GM12878 (cell line): ENCODE results near the gene B3GNT8. TPM values are rescaled to one million over a fixed set of nuclear protein-coding genes. Genes with fewer than 3 reads are reported as not detected.

Experiments
- ATAC-seq: fragments of 200-7000 bp; cut with Tn5 transposase; 3 replicates; pipeline ENCODE4 v1.9.1; 2020; ENCODE audit warnings: mild to moderate bottlenecking, moderate library complexity
- Bru-seq: library from RNA; stranded (reverse); fragments of 400-500 nt; gene quantifications from one replicate; lab custom pipeline; 2021; lab: Mats Ljungman, UMichigan
- BruChase-seq, 2 experiments: library from RNA; stranded (reverse); fragments of 400-500 nt; gene quantifications; one replicate each; lab custom pipeline; 2021; lab: Mats Ljungman, UMichigan
- BruUV-seq: library from RNA; stranded (reverse); fragments of 400-500 nt; replicated peaks from 2 replicates; lab custom pipeline; 2021; lab: Mats Ljungman, UMichigan
- CTCF ChIA-PET: fragments of 300-600 bp; sonication (Branson Sonifier 250); formaldehyde crosslinking; extraction: SDS; loops from one replicate; lab custom pipeline; 2021; ENCODE audit warnings: inconsistent platforms; lab: Yijun Ruan, JAX
- POLR2A ChIA-PET: fragments of 350-600 bp; formaldehyde crosslinking; extraction: SDS; loops from one replicate; lab custom pipeline; 2021; ENCODE audit warnings: inconsistent platforms; lab: Charles Lee
- RAD21 ChIA-PET: fragments of 300-600 bp; sonication (Branson Sonifier 250); formaldehyde crosslinking; loops from one replicate; lab custom pipeline; 2023; ENCODE audit warnings: antibody characterized with exemption; ENCODE audit not compliant: unreplicated experiment; lab: Charles Lee
- SMC1A ChIA-PET: fragments of 300-600 bp; sonication (Branson Sonifier 250); formaldehyde crosslinking; loops from one replicate; lab custom pipeline; 2023; ENCODE audit not compliant: unreplicated experiment, uncharacterized antibody; lab: Charles Lee
- DNase-seq: peaks from one replicate; pipeline ENCODE4 v3.0.0-alpha.2; 2011; ENCODE audit warnings: low read depth, low spot score
- FAIRE-seq: peaks from 3 replicates; lab custom pipeline; 2011; peaks lifted over from hg19 to GRCh38; lab: Jason Lieb, UNC
- H2AFZ ChIP-seq: 2 replicates; pipeline ENCODE4 v1.6.0; 2011; ENCODE audit warnings: low read depth, low read length, control low read depth; ENCODE audit not compliant: control insufficient read depth
- H3K27ac ChIP-seq: 2 replicates; pipeline ENCODE4 v1.5.1; 2011; ENCODE audit warnings: control low read depth; ENCODE audit not compliant: control insufficient read depth, insufficient read depth
- H3K27me3 ChIP-seq, 2 experiments: replicated peaks in 1 of 2; 2 replicates each; pipeline versions ENCODE4 v1.6.0 to v1.6.1; 2011; ENCODE audit warnings: low read length in 1 of 2; ENCODE audit not compliant: control insufficient read depth in 2 of 2, insufficient read depth in 2 of 2
- H3K36me3 ChIP-seq, 2 experiments: 2 replicates each; pipeline ENCODE4 v1.5.1; 2011; ENCODE audit warnings: low read length in 1 of 2; ENCODE audit not compliant: control insufficient read depth in 2 of 2, insufficient read depth in 2 of 2
- H3K4me1 ChIP-seq: 2 replicates; pipeline ENCODE4 v1.6.1; 2011; ENCODE audit warnings: mild to moderate bottlenecking, low read length, moderate library complexity, mixed read lengths; ENCODE audit not compliant: control insufficient read depth, insufficient read depth
- H3K4me2 ChIP-seq: 2 replicates; pipeline ENCODE4 v1.6.0; 2011; ENCODE audit warnings: control low read depth; ENCODE audit not compliant: control insufficient read depth, insufficient read depth
- H3K4me3 ChIP-seq: fragments of 200-600 bp; sonication (generic); 2 replicates; pipeline ENCODE4 v1.5.1; 2016
- H3K79me2 ChIP-seq: 2 replicates; pipeline ENCODE4 v1.6.0; 2011; ENCODE audit warnings: low read length; ENCODE audit not compliant: control insufficient read depth, insufficient read depth
- H3K9ac ChIP-seq: 2 replicates; pipeline ENCODE4 v1.8.0; 2011; ENCODE audit warnings: low read length, control low read depth, mixed read lengths; ENCODE audit not compliant: control insufficient read depth, insufficient read depth
- H3K9me3 ChIP-seq: replicated peaks from 3 replicates; pipeline ENCODE4 v1.5.1; 2011; ENCODE audit warnings: mild to moderate bottlenecking, low read length; ENCODE audit not compliant: control insufficient read depth, insufficient read depth
- H4K20me1 ChIP-seq: 2 replicates; pipeline ENCODE4 v1.6.0; 2011; ENCODE audit not compliant: control insufficient read depth, insufficient read depth
- EGR1 ChIP-seq, 2 experiments: IDR thresholded peaks; 1 replicate in 1 of 2; 2 replicates in 1 of 2; pipeline ENCODE4 v1.6.1; 2011 to 2012; ENCODE audit warnings: low read depth in 2 of 2, low read length in 2 of 2, borderline replicate concordance in 1 of 2, mild to moderate bottlenecking in 1 of 2, moderate library complexity in 1 of 2
- HDAC2 ChIP-seq: fragments of 200-600 bp; sonication (generic); IDR thresholded peaks from 2 replicates; pipeline ENCODE4 v1.6.1; 2017
- POLR2A ChIP-seq: IDR thresholded peaks from 2 replicates; pipeline ENCODE4 v1.6.1; 2011; ENCODE audit warnings: low read depth, mild to moderate bottlenecking, low read length
- WGBS: methylation state at CpG from one replicate; pipeline ENCODE4 v1.1.6; 2016; ENCODE audit warnings: low lambda C conversion rate; ENCODE audit not compliant: insufficient replicate concordance, insufficient coverage; ENCODE audit errors: missing lambda C conversion rate; 5-methylcytosine and 5-hydroxymethylcytosine counted together
- in situ Hi-C: fragments of 300-500 bp; cut with MboI; formaldehyde crosslinking; loops from 9 replicates; pipeline ENCODE4 v1.14.3; 2018; ENCODE audit warnings: mixed read lengths
- intact Hi-C: fragments of 100-400 bp; cut with micrococcal nuclease; formaldehyde crosslinking; loops from one replicate; pipeline ENCODE4 v1.14.2; 2022; ENCODE audit not compliant: unreplicated experiment
- long read RNA-seq, 2 experiments: library from polyadenylated mRNA; unstranded; transcript quantifications; one replicate each; pipeline ENCODE4 v2.0.0, GENCODE V29; 2019 to 2020
- polyA minus RNA-seq, 3 experiments: library from RNA; depleted of rRNA, polyadenylated mRNA; stranded (reverse); fragments of >200 nt; gene quantifications; 2 replicates each; pipeline ENCODE4 v1.2.3, GENCODE V29; 2011
- polyA plus RNA-seq, 11 experiments: library from polyadenylated mRNA; depleted of rRNA in 4 of 11; unstranded in 6 of 11; stranded (reverse) in 5 of 11; fragments of >200 nt; fragmentation: Nextera tagmentation in 4 of 11; fragmentation: Illumina TruSeq in 1 of 11; extraction: Ambion mirVana in 4 of 11; extraction: Trizol in 1 of 11; gene quantifications; 1 replicate in 1 of 11; 2 replicates in 10 of 11; pipeline versions ENCODE4 v1.2.1 to v1.2.3, GENCODE V29; 2011 to 2016; ENCODE audit warnings: inconsistent platforms in 2 of 11, missing spikeins in 2 of 11, low read depth in 1 of 11
- total RNA-seq, 4 experiments: library from RNA; depleted of rRNA in 3 of 4; stranded (reverse); fragments of >200 nt in 3 of 4; fragmentation: Illumina TruSeq in 1 of 4; extraction: Trizol in 1 of 4; gene quantifications; 2 replicates each; pipeline versions ENCODE4 v1.2.1 to v1.2.3, GENCODE V29; 2013 to 2021

Gene B3GNT8
- total RNA-seq (2013; cell fraction: nucleolus; rRNA removed), result 0.24 TPM in 1 of 2 replicates, not detected in the other
- total RNA-seq (2014; rRNA removed) (0.05 and 0.06 TPM in 2 replicates), total RNA-seq (2014; rRNA removed; fragmentation: Illumina TruSeq; extraction: Trizol) (not detected in 2 replicates), total RNA-seq (2021) (1.1 and 1.2 TPM in 2 replicates), polyA plus RNA-seq (2011; rRNA removed) (not detected in 2 replicates), polyA plus RNA-seq (2014; fragmentation: Illumina TruSeq; extraction: Trizol) (0.44 TPM in 1 of 2 replicates, not detected in the other), polyA plus RNA-seq (2014; fragmentation: Nextera tagmentation; extraction: Ambion mirVana) (not detected), polyA plus RNA-seq (2014; rRNA removed) (0.08 and 0.23 TPM in 2 replicates), polyA plus RNA-seq (2016; fragmentation: Nextera tagmentation; extraction: Ambion mirVana) (under 1 TPM; 0.17 to 0.58 TPM), polyA minus RNA-seq (2011; rRNA and poly(A)+ RNA removed) (not detected in 2 replicates), Bru-seq, nascent RNA (percentile 27 among the genes with signal in this experiment), BruChase-seq, experiment 1, labeled RNA remaining after a 6-hour chase (percentile 33 among the genes with signal in this experiment), BruChase-seq, experiment 2, labeled RNA remaining after a 2-hour chase (percentile 26 among the genes with signal in this experiment)
- not detected for polyA plus RNA-seq (2011; ENCODE audit: low read depth)
- polyA plus RNA-seq (2011; cell fraction: cytosol; rRNA removed), result not detected in 2 replicates
- polyA plus RNA-seq (2011; cell fraction: nucleus; rRNA removed), result 0.09 and 0.15 TPM in 2 replicates
- polyA plus RNA-seq (2012), result 0.35 and 0.50 TPM in 2 replicates
- not detected in 2 replicates for polyA minus RNA-seq (2011; cell fraction: cytosol; rRNA and poly(A)+ RNA removed)
- not detected in 2 replicates for polyA minus RNA-seq (2011; cell fraction: nucleus; rRNA and poly(A)+ RNA removed)
- long read RNA-seq, experiment 1, result 0 reads
- long read RNA-seq, experiment 2, result 0 reads

- RAD21 ChIA-PET, result interaction anchor here (0.6 kb wide), 2 partner anchors 13 to 19 kb away, joined by 3 to 4 read pairs; partner anchors contain the start of gene DMAC2
- H2AFZ ChIP-seq, result peak within 1 kb of the TSS; percentile 17; the same call in 1 of the 2 replicates
Observed at GRCh38 chr19:41426952-41427646, at the start of gene B3GNT8. TSS of gene B3GNT8 (minus strand) at chr19:41427374. CDS start at chr19:41426778, 596 bp downstream.

More at GRCh38 chr19:41426952-41427646, at the start of gene B3GNT8:
- CTCF ChIA-PET, result interaction anchor here (1.0 kb wide), 1 partner anchor 22 kb away, joined by 3 read pairs; no protein-coding TSS in a partner anchor
- DNase-seq (no peak), ATAC-seq (peak; percentile 85), FAIRE-seq (no peak)
- Histone ChIP-seq H3K4me1 (peaks cover 9% of the 10 kb centered on the region), H3K9me3 (no peaks in the 10 kb centered on the region), H3K27me3 (no peaks in the 10 kb centered on the region), H3K79me2 (no peaks in the 10 kb centered on the region; the same call in 1 of the 2 replicates), H4K20me1 (no peaks in the 10 kb centered on the region; the same call in 1 of the 2 replicates), H3K4me3 (peak within 1 kb of the TSS; percentile 32; the same call in 1 of the 2 replicates), H3K9ac (peak within 1 kb of the TSS; percentile 69), H3K27ac (peak within 1 kb of the TSS; percentile 67), H3K4me2 (peak within 1 kb of the TSS; percentile 52), H3K36me3 (peaks cover 7 to 17% of the 10 kb centered on the region in 2 experiments)
- POLR2A ChIA-PET, result no interaction called here
- SMC1A ChIA-PET, result no interaction called here
- WGBS, result 52% methylated on average over 8 of the region's 19 CpGs
- intact Hi-C loops, result no loop called here
- in situ Hi-C loops, result no loop called here
- no TSS peak for BruUV-seq
- TF ChIP-seq POLR2A (peak; percentile 60), HDAC2 (no peak), EGR1 (IDR thresholded peaks at IDR 0.05; ENCODE audit: borderline replicate concordance in 1 of 2, low read depth in 2 of 2, low read length in 2 of 2) (0 out of 3 replicates have a peak, but pooled peaks of 1 of the 2 experiments have one; percentile 1)
